WTC11 (cell line): ENCODE measurements around the gene OR52M1. TPM values are rescaled to one million over a fixed set of nuclear protein-coding genes. Genes with fewer than 3 reads are reported as not detected.

Experiments
- ATAC-seq: fragments of 200-7000 bp; cut with Tn5 transposase; 2 replicates; pipeline ENCODE4 v1.10.0; 2021; ENCODE audit warnings: mild to moderate bottlenecking, moderate library complexity
- CTCF ChIA-PET: fragments of 300-600 bp; sonication (Branson Sonifier 250); formaldehyde crosslinking; loops from one replicate; lab custom pipeline; 2021; ENCODE audit warnings: antibody characterized with exemption; lab: Charles Lee
- POLR2A ChIA-PET: fragments of 350-600 bp; sonication (Branson Sonifier 250); formaldehyde crosslinking; loops from one replicate; lab custom pipeline; 2021; ENCODE audit warnings: antibody characterized with exemption; lab: Charles Lee
- DNase-seq: peaks from one replicate; pipeline ENCODE4 v3.0.0; 2021; ENCODE audit warnings: low spot score
- H3K27ac Mint-ChIP-seq: 2 replicates; pipeline ENCODE4 v1.8.0; 2021; ENCODE audit warnings: mixed read lengths
- H3K27me3 Mint-ChIP-seq: 2 replicates; pipeline ENCODE4 v1.8.0; 2021; ENCODE audit warnings: low read depth, mild to moderate bottlenecking, moderate library complexity, mixed read lengths
- H3K36me3 Mint-ChIP-seq: 2 replicates; pipeline ENCODE4 v1.8.0; 2021; ENCODE audit warnings: mixed read lengths
- H3K4me1 Mint-ChIP-seq: 2 replicates; pipeline ENCODE4 v1.8.0; 2022; ENCODE audit warnings: mixed read lengths
- H3K4me3 Mint-ChIP-seq: 2 replicates; pipeline ENCODE4 v1.8.0; 2021; ENCODE audit warnings: mild to moderate bottlenecking, moderate library complexity, mixed read lengths
- H3K9me3 Mint-ChIP-seq: 2 replicates; pipeline ENCODE4 v1.8.0; 2021; ENCODE audit warnings: mixed read lengths
- CREB1 ChIP-seq: sonication (generic); formaldehyde crosslinking; IDR thresholded peaks from 2 replicates; pipeline ENCODE4 v1.8.0; 2023; ENCODE audit warnings: mild to moderate bottlenecking, missing genetic modification reagents
- E2F1 ChIP-seq: sonication (generic); formaldehyde crosslinking; IDR thresholded peaks from 2 replicates; pipeline ENCODE4 v1.8.0; 2022; ENCODE audit warnings: mild to moderate bottlenecking, missing genetic modification reagents
- E2F4 ChIP-seq: sonication (generic); formaldehyde crosslinking; IDR thresholded peaks from 2 replicates; pipeline ENCODE4 v1.8.1; 2022; ENCODE audit warnings: low read depth, mild to moderate bottlenecking, moderate library complexity, missing genetic modification reagents, borderline replicate concordance
- ERG ChIP-seq: fragments of 250-450 bp; sonication (Bioruptor Pico); IDR thresholded peaks from 2 replicates; pipeline ENCODE4 v1.8.0; 2021; ENCODE audit warnings: mild to moderate bottlenecking
- ETV6 ChIP-seq: sonication (generic); formaldehyde crosslinking; IDR thresholded peaks from 2 replicates; pipeline ENCODE4 v1.8.1; 2022; ENCODE audit warnings: mild to moderate bottlenecking, missing genetic modification reagents
- FOXP1 ChIP-seq: sonication (generic); formaldehyde crosslinking; IDR thresholded peaks from 2 replicates; pipeline ENCODE4 v1.8.0; 2022; ENCODE audit warnings: missing genetic modification reagents, mild to moderate bottlenecking, moderate library complexity, borderline replicate concordance
- GABPB1 ChIP-seq: sonication (generic); formaldehyde crosslinking; IDR thresholded peaks from 2 replicates; pipeline ENCODE4 v1.8.1; 2023; ENCODE audit warnings: mild to moderate bottlenecking, missing genetic modification reagents
- GTF2I ChIP-seq: fragments of 250-450 bp; sonication (Bioruptor Pico); conservative IDR thresholded peaks from 2 replicates; pipeline ENCODE4 v1.4.0; 2021; ENCODE audit warnings: mild to moderate bottlenecking
- HMGXB4 ChIP-seq: sonication (generic); formaldehyde crosslinking; IDR thresholded peaks from 2 replicates; pipeline ENCODE4 v1.8.1; 2023; ENCODE audit warnings: mild to moderate bottlenecking, moderate library complexity, missing genetic modification reagents
- IRF2 ChIP-seq: sonication (generic); formaldehyde crosslinking; IDR thresholded peaks from 2 replicates; pipeline ENCODE4 v1.8.0; 2022; ENCODE audit warnings: low read depth, missing genetic modification reagents, borderline replicate concordance
- MAX ChIP-seq: sonication (generic); formaldehyde crosslinking; IDR thresholded peaks from 2 replicates; pipeline ENCODE4 v1.8.0; 2022; ENCODE audit warnings: mild to moderate bottlenecking, missing genetic modification reagents
- MXD4 ChIP-seq: fragments of 250-450 bp; sonication (Bioruptor Pico); IDR thresholded peaks from 2 replicates; pipeline ENCODE4 v1.8.0; 2021; ENCODE audit warnings: mild to moderate bottlenecking, moderate library complexity, borderline replicate concordance
- MYBL2 ChIP-seq: sonication (generic); formaldehyde crosslinking; IDR thresholded peaks from 2 replicates; pipeline ENCODE4 v1.8.1; 2023; ENCODE audit warnings: mild to moderate bottlenecking, moderate library complexity, missing genetic modification reagents
- NFATC4 ChIP-seq: fragments of 250-450 bp; sonication (Bioruptor Pico); IDR thresholded peaks from 2 replicates; pipeline ENCODE4 v1.9.0; 2021; ENCODE audit warnings: mild to moderate bottlenecking
- NFYB ChIP-seq: sonication (generic); formaldehyde crosslinking; conservative IDR thresholded peaks from 2 replicates; pipeline ENCODE4 v1.8.0; 2022; ENCODE audit warnings: low read depth, missing genetic modification reagents
- NR1H2 ChIP-seq: sonication (generic); formaldehyde crosslinking; IDR thresholded peaks from 2 replicates; pipeline ENCODE4 v1.9.0; 2021; ENCODE audit warnings: mild to moderate bottlenecking, moderate library complexity, missing genetic modification reagents
- PRDM15 ChIP-seq: sonication (generic); formaldehyde crosslinking; IDR thresholded peaks from 2 replicates; pipeline ENCODE4 v1.8.0; 2022; ENCODE audit warnings: missing genetic modification reagents
- PRRX2 ChIP-seq: fragments of 250-450 bp; sonication (Bioruptor Pico); IDR thresholded peaks from 2 replicates; pipeline ENCODE4 v1.8.0; 2021; ENCODE audit warnings: mild to moderate bottlenecking
- RELA ChIP-seq: sonication (generic); formaldehyde crosslinking; IDR thresholded peaks from 2 replicates; pipeline ENCODE4 v1.8.1; 2022; ENCODE audit warnings: missing genetic modification reagents, mild to moderate bottlenecking, borderline replicate concordance
- SMAD3 ChIP-seq: sonication (generic); formaldehyde crosslinking; IDR thresholded peaks from 2 replicates; pipeline ENCODE4 v1.8.0; 2022; ENCODE audit warnings: missing genetic modification reagents, mild to moderate bottlenecking, borderline replicate concordance
- TP53 ChIP-seq: sonication (generic); formaldehyde crosslinking; IDR thresholded peaks from 2 replicates; pipeline ENCODE4 v1.8.1; 2023; ENCODE audit warnings: mild to moderate bottlenecking, missing genetic modification reagents
- ZNF121 ChIP-seq: sonication (generic); formaldehyde crosslinking; IDR thresholded peaks from 2 replicates; pipeline ENCODE4 v1.8.0; 2023; ENCODE audit warnings: missing genetic modification reagents
- ZNF219 ChIP-seq: sonication (generic); formaldehyde crosslinking; IDR thresholded peaks from 2 replicates; pipeline ENCODE4 v1.8.0; 2023; ENCODE audit warnings: missing genetic modification reagents, mild to moderate bottlenecking, borderline replicate concordance
- ZNF317 ChIP-seq: sonication (generic); formaldehyde crosslinking; IDR thresholded peaks from 2 replicates; pipeline ENCODE4 v1.8.1; 2023; ENCODE audit warnings: low read depth, mild to moderate bottlenecking, moderate library complexity, missing genetic modification reagents, borderline replicate concordance
- total RNA-seq: library from RNA; stranded (reverse); gene quantifications from 3 replicates; pipeline ENCODE4 v1.2.3, GENCODE V29; 2021

The OR52M1 gene
- total RNA-seq, 1 experiment from 2014 or later: not detected

GRCh38 chr11:4578624-4579023, 33.6 kb downstream of the OR52M1 start:
- Mint-ChIP-seq H3K9me3 (no peaks in the 10 kb centered on the region), H3K4me1 (no peaks in the 10 kb centered on the region), H3K4me3 (no peak overlapping the region), H3K27ac (no peak overlapping the region), H3K36me3 (no peaks in the 10 kb centered on the region), H3K27me3 (peaks cover 6% of the 10 kb centered on the region; the same call in 1 of the 2 replicates)
- CTCF ChIA-PET: interaction anchor here (1.3 kb wide), 1 partner anchor 39 kb away, joined by 3 read pairs; no protein-coding TSS in a partner anchor
- POLR2A ChIA-PET: no interaction called here
- no peak for ATAC-seq
- no peak for TF ChIP-seq IRF2 (CRISPR knock-in tag)
- no peak for TF ChIP-seq SMAD3 (CRISPR knock-in tag)
- no peak for TF ChIP-seq PRRX2
- no peak for TF ChIP-seq NR1H2 (CRISPR knock-in tag)
- TF ChIP-seq ZNF317 (CRISPR knock-in tag): no peak
- TF ChIP-seq ETV6 (CRISPR knock-in tag): no peak
- no peak for TF ChIP-seq NFYB
- TF ChIP-seq FOXP1 (CRISPR knock-in tag): no peak
- TF ChIP-seq CREB1 (CRISPR knock-in tag): no peak
- TF ChIP-seq ZNF219: no peak
- TF ChIP-seq PRDM15 (CRISPR knock-in tag): no peak
- no peak for TF ChIP-seq RELA (CRISPR knock-in tag)
- no peak for TF ChIP-seq GTF2I
- TF ChIP-seq E2F1 (CRISPR knock-in tag): no peak
- TF ChIP-seq E2F4 (CRISPR knock-in tag): no peak
- TF ChIP-seq MXD4: no peak
- DNase-seq: no peak

- ATAC-seq (no peak), DNase-seq (no peak)
- Mint-ChIP-seq H3K27me3 (peaks cover 15% of the 10 kb centered on the region; the same call in 1 of the 2 replicates), H3K36me3 (no peaks in the 10 kb centered on the region), H3K9me3 (no peaks in the 10 kb centered on the region), H3K27ac (no peak overlapping the region), H3K4me1 (no peaks in the 10 kb centered on the region), H3K4me3 (no peak overlapping the region)
- ChIA-PET POLR2A (no interaction called here), CTCF (no interaction called here)
- TF ChIP-seq MAX (CRISPR knock-in tag): no peak
- no peak for TF ChIP-seq GABPB1 (CRISPR knock-in tag)
- TF ChIP-seq MYBL2 (CRISPR knock-in tag): no peak
- TF ChIP-seq ERG (CRISPR knock-in tag): no peak
- no peak for TF ChIP-seq TP53 (CRISPR knock-in tag)
- TF ChIP-seq NFATC4 (CRISPR knock-in tag): no peak
- TF ChIP-seq NR1H2 (CRISPR knock-in tag): no peak
- TF ChIP-seq ZNF121 (CRISPR knock-in tag): no peak
- no peak for TF ChIP-seq HMGXB4 (CRISPR knock-in tag)
Observed at GRCh38 chr11:4580124-4580523, 35.1 kb downstream of the OR52M1 start.
